GM18909 (cell line): Measurements from ENCODE around the gene TPCN1.
A peak's percentile ranks its signal among the peaks of the same experiment; 100 is the strongest.
"Not testable (repeated sequence)": the region's sequence is repeated elsewhere in the genome, so short reads cannot be mapped to it uniquely, and the experiment has no call there.

Experiments
- ATAC-seq: cut with Tn5 transposase; IDR thresholded peaks from one replicate; pipeline ENCODE4 v1.9.1; 2021; ENCODE audit warnings: mild to moderate bottlenecking; ENCODE audit not compliant: unreplicated experiment, poor library complexity

Gene TPCN1

DNA sequence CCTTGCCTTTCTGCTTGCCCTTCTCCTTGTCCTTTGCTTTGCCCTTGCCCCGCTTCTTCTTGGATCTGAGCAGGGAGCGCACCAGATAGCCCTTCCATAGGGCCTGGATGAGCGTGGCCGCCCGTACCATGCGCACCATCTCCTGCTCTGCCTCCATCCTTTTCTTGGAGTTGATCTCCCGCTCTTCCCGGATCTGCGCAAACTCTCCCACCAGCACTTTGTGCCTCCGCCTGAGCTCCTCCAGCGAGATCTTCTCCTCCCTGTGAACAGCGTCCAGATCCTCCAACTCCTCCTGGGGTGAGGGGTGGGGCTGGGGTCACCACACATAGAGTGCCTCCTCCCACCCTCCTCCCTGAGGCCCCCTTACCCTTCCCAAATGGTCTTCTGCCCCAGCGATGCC lies 25.7 kb upstream of the TPCN1 start:
- no peak for ATAC-seq

GRCh38 chr12:113196582-113196981 lies 24.7 kb upstream of the TPCN1 start:
- no peak for ATAC-seq

DNA sequence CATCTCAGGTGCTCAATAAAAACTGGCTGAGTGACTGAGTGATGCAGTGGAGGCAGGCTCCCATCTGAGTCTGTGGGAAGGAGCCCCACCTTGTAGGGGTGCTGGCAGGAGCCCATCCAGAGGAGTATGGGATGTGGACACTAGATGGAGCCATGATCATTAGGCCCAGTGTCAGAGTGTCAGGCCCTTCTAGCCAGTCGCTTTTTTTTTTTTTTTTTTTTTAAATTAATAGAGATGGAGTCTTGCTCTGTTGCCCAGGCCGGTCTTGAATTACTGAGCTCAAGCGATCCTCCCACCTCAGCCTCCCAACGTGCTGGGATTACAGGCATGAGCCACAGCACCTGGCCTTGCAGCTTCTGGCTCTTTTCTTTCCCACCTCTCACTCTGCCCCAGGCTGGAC lies 24.3 kb upstream of the TPCN1 start:
- ATAC-seq, result peak; percentile 71

DNA sequence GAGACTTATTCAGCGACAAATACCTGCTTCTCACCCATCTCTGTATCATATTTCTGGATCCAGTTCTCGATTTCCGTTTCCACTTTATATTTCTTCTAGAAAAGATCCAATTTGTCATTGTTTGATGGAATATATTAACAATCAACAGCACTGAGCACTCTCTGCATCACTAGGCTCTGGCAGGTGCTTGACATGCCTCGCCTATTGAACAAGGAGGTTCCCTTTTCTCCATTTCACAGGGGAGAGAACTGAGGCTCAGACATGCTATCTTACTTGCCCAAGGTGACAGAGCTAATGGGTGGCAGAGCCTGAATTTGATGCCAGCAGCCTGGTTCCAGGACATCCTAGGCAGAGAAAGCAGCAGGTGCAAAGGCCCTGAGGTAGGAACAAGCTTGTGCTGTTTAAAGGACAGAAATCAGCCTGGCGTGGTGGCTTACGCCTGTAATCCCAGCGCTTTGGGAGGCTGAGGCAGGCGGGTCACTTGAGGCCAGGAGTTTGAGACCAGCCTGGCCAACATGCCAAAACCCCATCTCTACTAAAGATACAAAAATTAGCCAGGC lies 23.7 kb upstream of the TPCN1 start:
- ATAC-seq, result no peak

DNA sequence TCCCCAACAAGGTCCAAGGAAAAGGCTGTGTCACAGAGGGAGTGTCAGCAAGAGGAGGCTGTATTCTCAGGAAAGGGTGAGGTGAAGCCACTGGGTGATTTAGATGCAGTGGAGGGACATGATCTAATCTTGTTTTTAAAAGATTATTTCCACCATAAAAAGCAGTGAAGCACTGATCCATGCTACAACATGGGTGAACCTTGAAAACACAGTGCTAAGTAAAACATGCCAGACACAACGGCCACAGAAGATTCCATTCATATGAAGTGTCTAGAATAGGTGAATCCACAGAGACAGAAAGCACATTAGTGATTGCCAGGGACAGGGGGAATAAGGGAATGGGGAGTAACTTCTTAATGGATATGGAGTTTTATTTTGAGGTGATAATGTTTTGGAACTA lies 23.0 kb upstream of the TPCN1 start:
- no peak for ATAC-seq

GRCh38 chr12:113200021-113200797 lies 21.1 kb upstream of the TPCN1 start:
- no peak for ATAC-seq

DNA sequence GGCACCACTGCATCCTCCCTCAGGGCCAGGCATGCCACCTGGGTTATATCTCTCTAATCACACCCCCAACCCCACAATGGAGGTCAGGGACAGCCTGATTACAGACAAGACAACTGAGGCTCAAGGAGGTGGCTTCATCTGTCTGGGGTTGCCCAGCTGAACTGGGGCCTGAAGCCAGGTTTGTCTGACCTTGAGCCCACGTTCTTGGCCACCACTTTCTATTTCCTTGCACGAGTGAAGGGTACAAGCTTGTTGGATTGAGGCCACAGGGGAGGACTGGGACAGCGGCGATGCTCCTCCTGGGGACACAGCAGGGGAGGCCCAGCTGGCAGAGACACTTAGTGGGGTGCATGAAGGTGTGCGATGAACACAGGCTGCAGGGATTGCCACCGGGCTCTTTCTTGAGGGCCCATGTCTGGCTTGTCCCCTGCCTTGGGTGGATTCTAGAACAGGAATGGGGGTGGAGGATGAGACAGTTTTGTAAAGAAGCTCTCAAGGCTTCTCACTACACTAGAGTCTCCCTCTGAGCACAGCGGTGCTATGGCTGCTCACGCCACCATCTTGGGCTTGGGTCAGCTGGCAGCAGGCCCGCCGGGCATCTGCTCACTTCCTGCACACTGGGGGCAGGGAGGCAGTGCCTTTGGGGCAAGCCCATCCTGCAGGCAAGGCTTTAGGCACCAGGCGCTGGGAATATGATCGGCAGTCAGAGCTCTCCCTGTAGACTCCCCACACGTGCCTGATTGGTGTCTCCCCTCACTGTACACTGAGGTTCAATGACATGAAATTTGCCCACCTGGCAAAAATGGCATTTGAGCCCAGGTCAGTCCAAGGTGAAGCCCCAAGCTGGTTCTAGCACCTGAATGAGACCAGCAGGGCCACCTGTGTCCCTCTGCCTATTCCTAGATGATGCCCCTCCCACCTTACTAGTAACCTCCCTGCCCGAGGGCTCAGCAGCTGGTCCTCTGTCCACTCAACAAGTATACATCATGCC lies 19.8 kb upstream of the TPCN1 start:
- ATAC-seq, result no peak

GRCh38 chr12:113202300-113203075 lies 18.8 kb upstream of the TPCN1 start:
- ATAC-seq, result no peak

DNA sequence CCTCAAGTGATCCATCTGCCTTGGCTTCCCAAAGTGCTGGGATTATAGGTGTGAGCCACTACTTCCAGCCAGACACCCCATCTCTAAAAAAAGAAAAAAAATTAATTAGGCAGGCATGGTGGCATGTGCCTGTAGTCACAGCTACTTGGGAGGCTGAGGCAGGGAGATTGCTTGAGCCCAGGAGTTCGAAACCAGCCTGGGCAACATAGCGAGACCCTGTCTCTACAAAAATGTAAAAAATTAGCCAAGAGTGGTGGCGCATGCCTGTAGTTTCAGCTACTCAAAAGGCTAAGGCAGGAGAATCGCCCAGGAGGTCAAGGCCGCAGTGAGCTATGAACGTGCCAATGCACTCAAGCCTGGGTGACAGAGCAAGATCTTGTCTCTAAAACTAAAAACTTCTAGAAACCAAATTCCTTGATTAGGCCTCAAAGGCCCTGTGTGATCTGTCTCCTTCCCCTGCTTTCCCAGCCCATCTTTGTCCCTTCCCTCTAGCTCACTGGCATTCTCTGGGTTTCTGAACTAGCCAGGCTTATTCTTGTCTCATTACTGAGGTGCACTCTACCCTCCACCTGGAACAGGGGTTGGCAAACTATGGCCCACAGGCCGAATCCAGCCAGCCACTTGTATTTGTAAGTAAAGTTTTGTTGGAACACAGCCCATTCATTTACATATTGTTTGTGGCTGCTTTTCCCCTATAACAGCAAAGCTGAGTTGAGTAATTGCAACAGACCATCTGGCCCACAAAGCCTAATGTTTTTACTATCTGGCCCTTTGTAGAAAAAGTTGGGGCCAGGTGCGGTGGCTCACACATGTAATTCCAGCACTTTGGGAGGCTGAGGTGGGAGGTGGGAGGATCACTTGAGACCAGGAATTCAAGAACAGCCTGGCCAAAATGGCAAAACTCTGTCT lies 17.2 kb upstream of the TPCN1 start:
- no peak for ATAC-seq

- no peak for ATAC-seq
Observed at GRCh38 chr12:113204804-113205203, 16.5 kb upstream of the TPCN1 start.

DNA sequence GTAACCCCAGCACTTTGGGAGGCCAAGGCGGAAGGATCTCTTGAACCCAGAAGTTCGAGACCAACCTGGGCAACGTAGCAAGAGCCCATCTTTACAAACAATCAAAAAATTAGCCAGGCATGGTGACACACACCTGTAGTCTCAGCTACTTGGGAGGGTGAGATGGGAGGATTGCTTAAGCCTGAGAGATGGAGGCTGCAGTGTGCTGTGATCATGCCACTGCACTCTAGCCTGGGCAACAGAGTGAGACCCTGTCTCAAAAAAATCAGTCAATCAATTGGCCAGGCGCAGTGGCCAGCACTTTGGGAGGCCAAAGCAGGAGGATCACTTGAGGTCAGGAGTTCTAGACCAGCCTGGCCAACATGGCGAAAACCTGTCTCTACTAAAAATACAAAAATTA lies 14.5 kb upstream of the TPCN1 start:
- ATAC-seq, result not testable (repeated sequence)

GRCh38 chr12:113207613-113208040 lies 13.6 kb upstream of the TPCN1 start:
- no peak for ATAC-seq

DNA sequence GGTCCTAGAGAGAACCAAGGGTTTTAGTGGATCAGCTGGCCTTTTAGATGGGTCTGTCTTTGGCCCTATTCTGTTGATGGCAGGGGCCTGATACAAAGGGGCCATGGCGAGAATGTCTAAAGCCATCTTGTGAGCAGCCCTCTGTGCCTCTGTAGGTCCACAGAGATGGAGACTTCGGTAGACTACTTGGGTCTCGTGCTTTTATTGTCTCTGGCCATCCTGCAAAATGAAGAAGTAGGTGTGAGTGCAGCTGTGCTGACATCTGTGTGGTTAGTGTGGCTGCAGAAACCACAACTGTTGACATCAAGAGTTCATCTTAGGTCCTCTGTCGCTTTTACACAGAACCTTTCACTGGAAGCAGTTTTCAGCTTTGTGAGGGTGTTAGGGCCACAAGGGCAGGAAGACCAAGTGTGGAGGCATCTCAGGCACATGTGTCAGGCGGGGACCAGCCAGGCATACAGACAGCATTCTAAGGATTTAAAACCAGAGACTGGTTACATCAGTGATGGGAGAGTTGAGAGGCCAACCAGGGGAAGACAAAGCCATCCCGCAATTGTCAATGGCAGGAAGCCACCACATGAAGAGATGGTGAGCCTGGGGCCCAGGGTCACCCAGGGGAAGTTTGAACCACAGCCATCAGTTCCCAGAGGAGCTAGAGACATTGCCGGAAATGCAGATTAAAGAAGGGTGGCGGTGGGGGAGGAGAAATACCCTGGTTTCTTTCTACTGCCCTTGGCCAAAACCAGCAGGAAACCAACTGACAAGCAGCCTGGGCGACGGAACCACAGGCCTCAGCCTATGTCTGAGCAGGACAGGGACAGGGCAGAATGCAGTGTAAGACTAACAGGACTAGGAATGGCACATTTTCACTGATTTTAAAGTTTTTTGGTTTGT lies 13.0 kb upstream of the TPCN1 start:
- ATAC-seq, result peak; percentile 79

- no peak for ATAC-seq
Observed at GRCh38 chr12:113211160-113211559, 10.1 kb upstream of the TPCN1 start.

DNA sequence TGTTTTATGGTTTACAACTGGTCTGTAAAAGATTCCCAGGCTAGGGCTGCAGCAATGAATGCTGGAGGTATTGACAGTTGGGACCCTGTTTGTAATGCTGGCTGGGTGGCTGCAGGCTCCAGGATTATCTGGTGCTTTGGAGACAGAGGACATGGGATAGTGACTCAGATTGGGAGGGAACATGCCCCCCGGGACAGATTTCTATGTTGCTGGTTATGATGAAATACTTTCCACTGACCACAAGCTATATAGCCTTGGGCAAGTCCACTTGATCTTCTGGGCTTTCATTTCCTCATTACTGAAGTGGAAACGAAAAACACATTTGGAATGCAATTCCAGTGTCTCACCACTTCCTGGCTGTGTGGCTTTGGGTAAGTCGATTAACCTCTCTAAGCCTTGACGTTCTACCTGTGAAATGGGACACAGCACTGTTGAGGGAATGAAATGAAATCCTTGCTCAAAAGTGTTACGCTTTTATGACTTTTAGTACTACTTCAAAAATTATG lies 6.3 kb upstream of the TPCN1 start:
- ATAC-seq, result no peak

DNA sequence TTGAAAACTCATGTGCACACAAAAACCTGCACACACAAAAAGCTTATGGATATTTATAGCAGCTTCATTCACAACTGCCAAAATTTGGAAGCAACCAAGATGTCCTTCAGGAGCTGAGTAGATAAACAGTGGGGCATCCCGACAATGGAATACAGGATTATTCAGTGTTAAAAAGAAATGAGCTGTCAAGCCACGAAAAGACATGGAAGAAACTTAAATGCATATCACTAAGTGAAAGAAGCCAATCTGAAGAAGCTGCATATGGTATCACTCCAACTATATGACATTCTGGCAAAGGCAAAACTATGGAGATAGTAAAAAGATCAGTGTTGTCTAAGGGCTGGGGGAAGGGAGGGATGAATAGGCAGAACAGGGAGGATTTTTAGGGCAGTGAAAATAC lies 5.2 kb upstream of the TPCN1 start:
- ATAC-seq, result no peak

DNA sequence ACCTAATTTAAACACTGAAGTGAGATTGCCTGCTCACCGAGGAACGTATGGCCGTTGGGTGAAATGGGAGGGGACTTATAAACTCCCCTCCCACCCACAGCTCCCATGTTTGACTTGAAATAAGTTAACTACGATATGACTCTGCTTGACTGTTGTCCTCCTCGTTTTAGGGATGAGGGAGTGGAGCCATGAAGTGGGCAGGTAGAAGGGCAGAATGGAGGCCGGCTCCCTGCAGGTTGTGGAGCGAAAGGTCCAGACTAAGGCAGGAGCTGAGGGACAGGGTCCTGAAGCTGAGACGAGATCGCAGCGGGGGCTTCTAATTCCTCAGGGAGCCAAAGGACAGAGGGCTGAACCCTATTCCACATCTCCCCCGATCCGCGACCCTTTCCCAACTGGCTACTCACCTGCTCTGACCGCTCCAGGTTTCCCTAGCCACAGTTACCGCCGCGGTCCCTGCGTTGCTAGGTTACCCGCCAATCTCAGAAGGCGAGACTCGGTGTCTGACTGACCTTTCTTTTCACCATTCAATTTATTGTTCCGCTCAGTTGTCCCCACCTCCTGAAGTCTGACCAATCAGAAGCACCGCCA lies 577 bp upstream of the TPCN1 start:
- ATAC-seq, result no peak
